ENCODE data around the gene IKZF1. TPM values are rescaled to one million over a fixed set of nuclear protein-coding genes. Genes with fewer than 3 reads are reported as not detected.

The IKZF1 gene
- total RNA-seq, 1 donor from 2014 or later: 0.11 TPM

DNA sequence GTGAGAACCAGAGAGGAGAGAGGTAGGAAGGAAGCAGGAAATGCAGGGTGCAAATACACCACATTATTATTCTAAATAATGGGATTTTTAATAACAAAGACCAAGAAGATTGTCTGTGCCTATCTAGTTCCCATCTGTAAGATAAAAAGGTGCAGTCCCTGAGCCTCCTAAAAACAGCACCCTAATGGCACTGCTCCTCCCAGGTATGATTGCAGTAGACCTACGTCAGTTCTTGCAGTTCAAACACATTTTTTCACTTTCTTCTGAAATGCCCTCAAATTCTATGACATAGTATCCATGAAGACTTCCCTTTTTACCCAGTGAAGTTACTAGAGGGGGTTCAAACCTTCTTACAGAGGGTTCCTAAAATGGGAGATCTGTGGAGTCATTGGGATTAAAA is 75.0 kb downstream of the IKZF1 start:
- H3K4me1 ChIP-seq: no peaks in the 10 kb centered on the region
- no peaks in the 10 kb centered on the region for H3K27me3 ChIP-seq
- H3K27ac Mint-ChIP-seq: no peak overlapping the region
- no peaks in the 10 kb centered on the region for H3K9me3 ChIP-seq (ENCODE audit: low read depth)
- no peak overlapping the region for H3K4me3 Mint-ChIP-seq
- H3F3A ChIP-seq (ENCODE audit: low read depth): no peaks in the 10 kb centered on the region
- H3K27me3 Mint-ChIP-seq (ENCODE audit: insufficient read depth, low read depth): peaks cover 5% of the 10 kb centered on the region
- H3K4me2 ChIP-seq: no peak overlapping the region
- no peak for DNase-seq (ENCODE audit: low spot score)
- TF ChIP-seq EZH2phosphoT487 (IDR thresholded peaks at IDR 0.05) (no peak), EZH2 (IDR thresholded peaks at IDR 0.05) (no peak)
- TF ChIP-seq, protein P1, sequence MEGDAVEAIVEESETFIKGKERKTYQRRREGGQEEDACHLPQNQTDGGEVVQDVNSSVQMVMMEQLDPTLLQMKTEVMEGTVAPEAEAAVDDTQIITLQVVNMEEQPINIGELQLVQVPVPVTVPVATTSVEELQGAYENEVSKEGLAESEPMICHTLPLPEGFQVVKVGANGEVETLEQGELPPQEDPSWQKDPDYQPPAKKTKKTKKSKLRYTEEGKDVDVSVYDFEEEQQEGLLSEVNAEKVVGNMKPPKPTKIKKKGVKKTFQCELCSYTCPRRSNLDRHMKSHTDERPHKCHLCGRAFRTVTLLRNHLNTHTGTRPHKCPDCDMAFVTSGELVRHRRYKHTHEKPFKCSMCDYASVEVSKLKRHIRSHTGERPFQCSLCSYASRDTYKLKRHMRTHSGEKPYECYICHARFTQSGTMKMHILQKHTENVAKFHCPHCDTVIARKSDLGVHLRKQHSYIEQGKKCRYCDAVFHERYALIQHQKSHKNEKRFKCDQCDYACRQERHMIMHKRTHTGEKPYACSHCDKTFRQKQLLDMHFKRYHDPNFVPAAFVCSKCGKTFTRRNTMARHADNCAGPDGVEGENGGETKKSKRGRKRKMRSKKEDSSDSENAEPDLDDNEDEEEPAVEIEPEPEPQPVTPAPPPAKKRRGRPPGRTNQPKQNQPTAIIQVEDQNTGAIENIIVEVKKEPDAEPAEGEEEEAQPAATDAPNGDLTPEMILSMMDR (IDR thresholded peaks at IDR 0.05): no peak
- H3K27ac ChIP-seq: no peak overlapping the region
- H2AFZ ChIP-seq (replicated peaks): peak overlapping the region; percentile 90
- H3K36me3 Mint-ChIP-seq: no peaks in the 10 kb centered on the region
- no peaks in the 10 kb centered on the region for H4K20me1 ChIP-seq (ENCODE audit: low read depth)
- H3K79me2 ChIP-seq (ENCODE audit: low read depth): no peaks in the 10 kb centered on the region
- no peaks in the 10 kb centered on the region for H3K9me3 Mint-ChIP-seq
- no peak overlapping the region for H3K4me3 ChIP-seq
- no peak overlapping the region for H3K9ac ChIP-seq
- no peaks in the 10 kb centered on the region for H3K4me1 Mint-ChIP-seq
- no peaks in the 10 kb centered on the region for H3K36me3 ChIP-seq

DNA sequence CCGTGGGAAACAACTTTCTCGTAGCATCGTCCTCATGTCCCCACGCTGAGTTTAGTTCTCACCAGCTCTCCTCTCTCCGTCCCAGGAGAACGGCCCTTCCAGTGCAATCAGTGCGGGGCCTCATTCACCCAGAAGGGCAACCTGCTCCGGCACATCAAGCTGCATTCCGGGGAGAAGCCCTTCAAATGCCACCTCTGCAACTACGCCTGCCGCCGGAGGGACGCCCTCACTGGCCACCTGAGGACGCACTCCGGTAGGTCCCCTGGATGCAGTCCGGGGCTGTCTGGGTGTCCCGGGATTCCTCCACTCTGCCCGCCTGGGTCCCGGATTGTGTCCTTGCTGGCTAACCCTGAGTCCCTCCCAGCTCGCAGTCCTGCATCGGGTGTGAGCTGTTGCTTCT is 77.9 kb downstream of the IKZF1 start:
- H3K27me3 ChIP-seq: no peaks in the 10 kb centered on the region
- no peak overlapping the region for H3K9ac ChIP-seq
- H3K79me2 ChIP-seq (ENCODE audit: low read depth): no peaks in the 10 kb centered on the region
- no peak for DNase-seq (ENCODE audit: low spot score)
- no peaks in the 10 kb centered on the region for H4K20me1 ChIP-seq (ENCODE audit: low read depth)
- Mint-ChIP-seq H3K36me3 (no peaks in the 10 kb centered on the region), H3K27ac (no peak overlapping the region), H3K9me3 (no peaks in the 10 kb centered on the region), H3K27me3 (ENCODE audit: insufficient read depth, low read depth) (peaks cover 7% of the 10 kb centered on the region), H3K4me3 (no peak overlapping the region), H3K4me1 (no peaks in the 10 kb centered on the region)
- H2AFZ ChIP-seq (replicated peaks): no peak overlapping the region
- no peak overlapping the region for H3K4me2 ChIP-seq
- no peaks in the 10 kb centered on the region for H3K9me3 ChIP-seq (ENCODE audit: low read depth)
- TF ChIP-seq, protein P1 (IDR thresholded peaks at IDR 0.05): no peak
- TF ChIP-seq EZH2 (IDR thresholded peaks at IDR 0.05): no peak
- TF ChIP-seq EZH2phosphoT487 (IDR thresholded peaks at IDR 0.05): no peak
- no peaks in the 10 kb centered on the region for H3F3A ChIP-seq (ENCODE audit: low read depth)
- H3K4me3 ChIP-seq: no peak overlapping the region
- H3K27ac ChIP-seq: no peak overlapping the region
- H3K36me3 ChIP-seq: no peaks in the 10 kb centered on the region
- H3K4me1 ChIP-seq: no peaks in the 10 kb centered on the region

DNA sequence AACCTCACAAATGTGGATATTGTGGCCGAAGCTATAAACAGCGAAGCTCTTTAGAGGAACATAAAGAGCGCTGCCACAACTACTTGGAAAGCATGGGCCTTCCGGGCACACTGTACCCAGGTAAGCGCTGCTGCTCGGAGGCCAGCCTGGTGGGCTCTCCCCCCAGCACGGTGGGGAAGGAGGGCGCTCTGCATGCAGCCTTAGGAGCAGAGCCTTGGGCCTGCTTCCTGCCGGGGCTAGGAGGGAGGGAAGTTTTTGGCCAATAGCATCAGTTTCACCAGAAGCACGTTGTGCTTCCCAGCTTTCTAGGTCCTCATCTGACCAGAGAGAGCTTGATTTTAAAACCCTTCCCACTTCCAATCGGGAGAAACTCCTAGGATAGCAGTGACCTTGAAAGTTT is 82.8 kb downstream of the IKZF1 start:
- H3K27me3 Mint-ChIP-seq (ENCODE audit: insufficient read depth, low read depth): peaks cover 5% of the 10 kb centered on the region
- H3K27ac Mint-ChIP-seq: no peak overlapping the region
- no peak for DNase-seq (ENCODE audit: low spot score)

More for the DNA sequence above, 82.8 kb downstream of the IKZF1 start:
- Mint-ChIP-seq H3K9me3 (no peaks in the 10 kb centered on the region), H3K36me3 (no peaks in the 10 kb centered on the region), H3K4me3 (no peak overlapping the region), H3K4me1 (peaks cover 5% of the 10 kb centered on the region)
- no peaks in the 10 kb centered on the region for H3K36me3 ChIP-seq
- peak overlapping the region; percentile 45 for H2AFZ ChIP-seq (replicated peaks)
- no peak overlapping the region for H3K9ac ChIP-seq
- TF ChIP-seq EZH2 (IDR thresholded peaks at IDR 0.05) (no peak), EZH2phosphoT487 (IDR thresholded peaks at IDR 0.05) (no peak)
- TF ChIP-seq, protein P1 (IDR thresholded peaks at IDR 0.05): no peak
- no peaks in the 10 kb centered on the region for H4K20me1 ChIP-seq (ENCODE audit: low read depth)
- H3K79me2 ChIP-seq (ENCODE audit: low read depth): no peaks in the 10 kb centered on the region
- no peaks in the 10 kb centered on the region for H3K9me3 ChIP-seq (ENCODE audit: low read depth)
- no peak overlapping the region for H3K4me2 ChIP-seq
- no peaks in the 10 kb centered on the region for H3F3A ChIP-seq (ENCODE audit: low read depth)
- no peaks in the 10 kb centered on the region for H3K27me3 ChIP-seq
- no peaks in the 10 kb centered on the region for H3K4me1 ChIP-seq
- H3K27ac ChIP-seq: no peak overlapping the region
- H3K4me3 ChIP-seq: no peak overlapping the region

Measured in neural progenitor cell (in vitro differentiated cells).